Gastrocnemius medialis (tissue), 4 donors: Measurements from ENCODE around the gene ID2. TPM values are rescaled to one million over a fixed set of nuclear protein-coding genes. Genes with fewer than 3 reads are reported as not detected.

Experiments used
- ATAC-seq, 2 donors: fragments of 150-250 bp; one replicate each; pipeline ENCODE4 v1.9.1; 2016
- DNase-seq, 2 donors: peaks; one replicate each; pipeline ENCODE4 v3.0.0-alpha.2; 2019
- H3K27ac ChIP-seq, 4 donors: fragments of 200-600 bp; sonication (generic); 1 replicate in 1 of 4; 2 replicates in 3 of 4; pipeline ENCODE4 v1.5.1; 2016 to 2018; ENCODE audit warnings: mild to moderate bottlenecking in 2 of 4, moderate library complexity in 1 of 4
- H3K27me3 ChIP-seq, 3 donors: fragments of 200-600 bp; sonication (generic) in 2 of 3; 1 replicate in 1 of 3; 2 replicates in 2 of 3; pipeline versions ENCODE4 v1.5.1 to v1.6.0; 2016 to 2019; ENCODE audit warnings: mild to moderate bottlenecking in 1 of 3, moderate library complexity in 1 of 3
- H3K36me3 ChIP-seq, 2 donors: fragments of 200-600 bp; sonication (generic) in 1 of 2; one replicate each; pipeline ENCODE4 v1.5.1; 2017 to 2018
- H3K4me1 ChIP-seq, 2 donors: fragments of 200-600 bp; sonication (generic) in 1 of 2; one replicate each; pipeline ENCODE4 v1.5.1; 2016 to 2017; ENCODE audit warnings: mild to moderate bottlenecking in 2 of 2
- H3K4me3 ChIP-seq, 4 donors: fragments of 200-600 bp; sonication (generic) in 3 of 4; 1 replicate in 1 of 4; 2 replicates in 3 of 4; pipeline ENCODE4 v1.5.1; 2016 to 2019; ENCODE audit warnings: mild to moderate bottlenecking in 2 of 4
- H3K9me3 ChIP-seq, 3 donors: fragments of 200-600 bp; sonication (generic) in 2 of 3; 1 replicate in 1 of 3; 2 replicates in 2 of 3; pipeline ENCODE4 v1.5.1; 2016 to 2019
- CTCF ChIP-seq, 5 experiments: fragments of 450-650 bp in 3 of 5; fragments of 200-600 bp in 2 of 5; sonication (generic) in 2 of 5; IDR thresholded peaks in 4 of 5; conservative IDR thresholded peaks in 1 of 5; 1 replicate in 4 of 5; 2 replicates in 1 of 5; pipeline ENCODE4 v1.5.1; 2016 to 2019; ENCODE audit warnings: antibody characterized with exemption in 5 of 5, mild to moderate bottlenecking in 3 of 5, moderate library complexity in 3 of 5
- POLR2A ChIP-seq, 2 donors: fragments of 450-650 bp; IDR thresholded peaks; one replicate each; pipeline ENCODE4 v1.6.1; 2017; ENCODE audit warnings: antibody characterized with exemption in 2 of 2, mild to moderate bottlenecking in 2 of 2, moderate library complexity in 2 of 2
- in situ Hi-C, 4 donors: fragments of 200-750 bp; cut with MboI; loops; one replicate each; pipeline versions ENCODE4 v1.15.0 to v1.8.0; 2017; ENCODE audit warnings: low sequenced_read_pairs in 4 of 4
- intact Hi-C: fragments of 100-400 bp; cut with DNase I; formaldehyde crosslinking; loops from one replicate; pipeline ENCODE4 v1.15.1; 2023; ENCODE audit warnings: low total_unique reads
- total RNA-seq, 4 donors: library from RNA; depleted of rRNA; stranded (reverse); fragments of >200 nt; gene quantifications; one replicate each; pipeline versions ENCODE4 v1.1.0 to v1.2.3, GENCODE V29; 2016

The ID2 gene
- total RNA-seq, 4 donors from 2014 or later: 16.6 to 35.9 (median 27.4) TPM

DNA sequence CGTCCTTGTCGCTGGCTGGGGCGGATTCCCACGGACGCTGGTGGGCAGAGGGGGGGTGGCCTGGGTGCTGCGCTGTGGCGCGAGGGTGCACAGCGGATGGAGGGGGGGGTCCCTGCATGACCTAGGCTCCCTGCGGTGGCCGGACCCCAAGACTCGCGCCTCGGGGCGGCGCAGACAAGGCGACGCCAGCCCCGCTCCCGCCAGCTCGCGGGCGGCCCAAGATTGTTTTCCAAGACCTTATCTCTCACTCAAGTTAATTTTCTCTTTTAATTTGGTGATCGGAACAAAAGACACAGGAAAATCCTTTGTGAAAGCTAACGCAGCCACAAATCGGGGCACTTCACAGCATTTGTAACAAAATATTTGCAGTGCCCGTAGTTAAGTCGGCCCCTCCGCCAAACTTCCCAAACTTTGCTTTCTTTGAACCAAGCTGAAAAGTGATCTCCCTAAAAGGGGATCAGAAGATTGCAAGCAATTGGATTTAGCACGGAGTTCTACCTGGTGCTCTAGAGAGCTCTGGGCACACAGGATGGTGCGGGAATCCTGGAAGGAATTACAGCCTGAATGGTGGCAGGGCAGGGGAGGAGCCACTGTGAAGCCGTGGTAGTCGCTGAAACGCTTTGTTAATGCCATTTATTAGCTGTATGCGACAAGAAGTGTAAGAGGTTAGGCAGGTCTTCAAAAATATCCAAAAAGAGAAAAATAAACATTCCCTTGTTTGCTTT is 4.8 kb upstream of the ID2 start:
- H3K9me3 ChIP-seq: no peaks in the 10 kb centered on the region
- DNase-seq: no peak
- no peaks in the 10 kb centered on the region for H3K27me3 ChIP-seq
- H3K36me3 ChIP-seq: no peaks in the 10 kb centered on the region
- intact Hi-C loops: loop anchor here (2.0 to 5.0 kb wide), 4 partner anchors 16 to 1365 kb away; partner anchors contain the start of gene KLF11
- peak overlapping the region; percentile 64 to 72 (median 64) for H3K4me3 ChIP-seq
- peak in 1 of 2 donors; percentile 1 for ATAC-seq
- in situ Hi-C loops: loop anchor here (25.0 kb wide), 3 partner anchors 665 to 1590 kb away; no protein-coding TSS in a partner anchor
- TF ChIP-seq CTCF (IDR thresholded peaks at IDR 0.05 in 4 of 5, conservative IDR thresholded peaks at IDR 0.05 in 1 of 5) (no peak), POLR2A (IDR thresholded peaks at IDR 0.05) (no peak)
- H3K4me1 ChIP-seq: peaks cover 28 to 32% of the 10 kb centered on the region in 2 donors
- peak overlapping the region; percentile 90 to 98 (median 92) for H3K27ac ChIP-seq

DNA sequence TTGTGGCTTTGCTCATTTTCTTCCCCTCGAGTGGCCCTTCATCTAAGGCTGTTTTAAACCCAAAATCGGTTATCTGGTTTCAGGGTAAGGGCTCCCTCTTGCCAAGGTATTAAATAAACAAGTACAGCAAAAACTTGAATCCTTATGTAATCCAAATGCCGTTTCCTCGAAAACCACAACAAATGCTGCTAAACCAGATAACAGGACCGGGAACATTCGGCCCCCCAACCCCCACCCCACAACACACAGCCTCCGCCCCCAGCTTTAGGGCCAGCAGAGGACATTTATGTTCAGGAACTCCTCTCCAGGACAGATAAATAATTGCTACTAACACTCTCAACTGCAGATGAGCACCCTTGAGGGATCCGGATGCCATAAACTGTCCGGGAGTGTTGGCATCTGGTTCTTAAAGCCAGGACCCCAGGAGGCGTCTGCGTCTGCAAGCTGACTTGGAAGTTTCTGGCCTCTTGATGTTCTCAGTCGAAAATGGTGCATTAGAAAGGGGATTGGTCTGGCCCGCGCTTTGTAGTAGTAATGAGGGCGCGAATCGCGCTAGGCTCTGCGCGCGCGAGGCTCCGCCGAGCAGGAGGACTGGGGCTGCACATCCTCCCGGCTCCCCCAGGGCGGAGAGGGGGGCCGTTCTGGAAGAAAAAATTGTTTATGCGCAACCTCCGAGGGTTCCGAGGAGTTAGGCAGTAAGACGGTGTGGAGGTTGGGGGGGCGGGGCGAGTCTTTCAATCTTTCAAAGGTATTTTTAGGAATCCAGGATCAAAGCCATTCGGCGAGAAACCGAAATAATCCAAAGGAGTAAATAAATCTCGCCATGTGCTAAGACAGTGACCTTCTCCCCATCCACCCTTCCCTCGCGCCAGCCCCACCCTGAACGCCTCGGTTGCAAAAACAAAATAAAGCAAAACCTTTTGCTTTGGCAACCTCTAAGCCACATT is 3.9 kb upstream of the ID2 start:
- DNase-seq: peak in 1 of 2 donors; percentile 50
- peak in 1 of 2 donors; percentile 4 for ATAC-seq
- intact Hi-C loops (loop anchor here (2.0 to 5.0 kb wide), 5 partner anchors 17 to 1364 kb away; partner anchors contain the start of gene KLF11), in situ Hi-C loops (loop anchor here (25.0 kb wide), 3 partner anchors 666 to 1591 kb away; no protein-coding TSS in a partner anchor)
- TF ChIP-seq CTCF (IDR thresholded peaks at IDR 0.05 in 4 of 5, conservative IDR thresholded peaks at IDR 0.05 in 1 of 5) (peak in 1 of 5 experiments; percentile 31), POLR2A (IDR thresholded peaks at IDR 0.05) (no peak)
- peaks cover 28 to 38% of the 10 kb centered on the region in 2 donors for H3K4me1 ChIP-seq
- peak overlapping the region; percentile 90 to 98 (median 92) for H3K27ac ChIP-seq
- no peaks in the 10 kb centered on the region for H3K9me3 ChIP-seq
- H3K36me3 ChIP-seq: no peaks in the 10 kb centered on the region
- peak overlapping the region; percentile 64 to 72 (median 64) for H3K4me3 ChIP-seq
- H3K27me3 ChIP-seq: no peaks in the 10 kb centered on the region

- Histone ChIP-seq H3K27me3 (no peaks in the 10 kb centered on the region), H3K9me3 (no peaks in the 10 kb centered on the region), H3K4me1 (peaks cover 28 to 43% of the 10 kb centered on the region in 2 donors), H3K4me3 (peak overlapping the region; percentile 64 to 72 (median 64)), H3K36me3 (no peaks in the 10 kb centered on the region), H3K27ac (peak overlapping the region; percentile 92 to 99 (median 98))
- ATAC-seq (peak; percentile 51 to 54), DNase-seq (peak; percentile 89 to 94)
- in situ Hi-C loops (loop anchor here (25.0 kb wide), 3 partner anchors 667 to 1592 kb away; no protein-coding TSS in a partner anchor), intact Hi-C loops (loop anchor here (2.0 to 5.0 kb wide), 4 partner anchors 126 to 1363 kb away; partner anchors contain the start of gene KLF11)
- peak in 1 of 5 experiments; percentile 19 for TF ChIP-seq CTCF (IDR thresholded peaks at IDR 0.05 in 4 of 5, conservative IDR thresholded peaks at IDR 0.05 in 1 of 5)
- peak; percentile 53 to 72 for TF ChIP-seq POLR2A (IDR thresholded peaks at IDR 0.05)
Observed at GRCh38 chr2:8678731-8679566, 2.9 kb upstream of the ID2 start.

DNA sequence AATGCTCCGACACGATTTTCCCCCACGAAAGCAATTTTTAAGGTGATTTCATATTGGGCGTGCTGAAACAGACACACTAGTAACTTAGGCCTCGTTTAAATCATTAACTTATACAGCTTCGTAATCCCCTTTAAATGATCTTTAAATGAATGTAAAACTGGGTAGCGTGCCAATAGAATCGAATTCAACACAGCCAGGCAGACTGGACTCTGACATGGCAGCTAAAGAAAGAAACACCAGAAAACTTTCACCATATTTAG is 2.4 kb upstream of the ID2 start:
- no peak for DNase-seq
- no peaks in the 10 kb centered on the region for H3K9me3 ChIP-seq
- TF ChIP-seq POLR2A (IDR thresholded peaks at IDR 0.05) (no peak), CTCF (IDR thresholded peaks at IDR 0.05 in 4 of 5, conservative IDR thresholded peaks at IDR 0.05 in 1 of 5) (no peak)
- peak overlapping the region; percentile 56 to 68 (median 62) for H3K4me3 ChIP-seq
- no peaks in the 10 kb centered on the region for H3K27me3 ChIP-seq
- no peaks in the 10 kb centered on the region for H3K36me3 ChIP-seq
- peaks cover 30 to 43% of the 10 kb centered on the region in 2 donors for H3K4me1 ChIP-seq
- in situ Hi-C loops: loop anchor here (25.0 kb wide), 3 partner anchors 667 to 1592 kb away; no protein-coding TSS in a partner anchor
- intact Hi-C loops: loop anchor here (2.0 to 5.0 kb wide), 4 partner anchors 125 to 1363 kb away; partner anchors contain the start of gene KLF11
- peak overlapping the region; percentile 92 to 99 (median 98) for H3K27ac ChIP-seq
- ATAC-seq: no peak
